ENCODE data around the gene TMEM248. TPM values are rescaled to one million over a fixed set of nuclear protein-coding genes. Genes with fewer than 3 reads are reported as not detected.
"Not testable (repeated sequence)": the region's sequence is repeated elsewhere in the genome, so short reads cannot be mapped to it uniquely, and the experiment has no call there.

TMEM248 gene
- polyA plus RNA-seq, 1 donor = 51.4 TPM

GRCh38 chr7:67004145-67004544, 83.1 kb downstream of the TMEM248 start:
- DNase-seq = not testable (repeated sequence)

DNA sequence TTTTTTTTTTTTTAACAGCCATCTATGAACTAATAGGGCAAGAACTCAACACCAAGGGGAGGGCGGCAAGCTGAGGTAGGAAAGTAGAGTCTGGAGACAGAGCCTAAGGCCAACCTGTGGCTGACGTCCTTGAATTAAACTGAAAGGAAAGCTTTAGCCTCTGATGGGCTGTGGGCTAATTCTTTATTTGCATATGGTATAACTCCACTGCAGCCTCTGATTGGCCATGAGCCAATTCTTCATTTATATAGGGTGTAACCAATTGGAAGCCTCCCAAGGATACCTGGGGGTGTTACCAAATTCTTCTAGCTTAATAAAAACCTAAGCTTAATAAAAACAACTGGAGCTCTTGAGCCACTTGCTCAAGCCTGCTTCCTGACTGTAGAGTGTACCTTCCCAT, 85.9 kb downstream of the TMEM248 start:
- no peak for DNase-seq

Other genes with a start within 250 kb of the TMEM248 start
- gene RABGEF1, start 180.5 kb upstream of the TMEM248 start, polyA plus RNA-seq (ENCODE audit: insufficient read length) = 21.9 TPM
- 202 TPM for gene SBDS, start 74.4 kb downstream of the TMEM248 start, polyA plus RNA-seq (ENCODE audit: insufficient read length)
- gene TYW1, start 75.6 kb downstream of the TMEM248 start, polyA plus RNA-seq (ENCODE audit: insufficient read length) = 15.5 TPM

Measured in hindlimb muscle (tissue), 1 donor.